Esophagus muscularis mucosa (tissue), 4 donors: Measurements from ENCODE around the gene MMP14. TPM values are rescaled to one million over a fixed set of nuclear protein-coding genes. Genes with fewer than 3 reads are reported as not detected.

Experiments used
- DNase-seq: peaks from one replicate; pipeline ENCODE4 v3.0.0-alpha.2; 2017; ENCODE audit errors: extremely low spot score
- H3K27ac ChIP-seq, 4 donors: fragments of 200-600 bp; sonication (generic); replicated peaks in 1 of 4; 1 replicate in 3 of 4; 2 replicates in 1 of 4; pipeline ENCODE4 v1.5.1; 2016 to 2019; ENCODE audit warnings: mild to moderate bottlenecking in 1 of 4
- H3K27me3 ChIP-seq, 4 donors: fragments of 200-600 bp; sonication (generic); one replicate each; pipeline versions ENCODE4 v1.5.1 to v1.6.0; 2016 to 2019
- H3K36me3 ChIP-seq, 4 donors: fragments of 200-600 bp; sonication (generic); one replicate each; pipeline ENCODE4 v1.5.1; 2016 to 2019
- H3K4me1 ChIP-seq, 4 donors: fragments of 200-600 bp; sonication (generic); one replicate each; pipeline ENCODE4 v1.5.1; 2016 to 2019
- H3K4me3 ChIP-seq, 4 donors: fragments of 200-600 bp; sonication (generic); 1 replicate in 2 of 4; 2 replicates in 2 of 4; pipeline ENCODE4 v1.5.1; 2016 to 2019; ENCODE audit warnings: mild to moderate bottlenecking in 4 of 4, moderate library complexity in 1 of 4
- H3K9me3 ChIP-seq, 4 donors: fragments of 200-600 bp; sonication (generic); 1 replicate in 3 of 4; 2 replicates in 1 of 4; pipeline ENCODE4 v1.5.1; 2016 to 2019
- CTCF ChIP-seq, 3 experiments: fragments of 200-600 bp in 2 of 3; fragments of 450-650 bp in 1 of 3; sonication (generic) in 2 of 3; IDR thresholded peaks; one replicate each; pipeline ENCODE4 v1.5.1; 2017 to 2019; ENCODE audit warnings: antibody characterized with exemption in 3 of 3, mild to moderate bottlenecking in 2 of 3, moderate library complexity in 1 of 3
- EP300 ChIP-seq: sonication (generic); formaldehyde crosslinking; IDR thresholded peaks from one replicate; pipeline ENCODE4 v1.6.1; 2017; ENCODE audit warnings: antibody characterized with exemption
- POLR2A ChIP-seq: fragments of 450-650 bp; IDR thresholded peaks from one replicate; pipeline ENCODE4 v1.6.1; 2017; ENCODE audit warnings: antibody characterized with exemption, moderate library complexity, mild to moderate bottlenecking, low read depth
- POLR2AphosphoS5 ChIP-seq, 2 donors: sonication (generic); formaldehyde crosslinking; IDR thresholded peaks; one replicate each; pipeline ENCODE4 v1.6.1; 2017; ENCODE audit warnings: antibody characterized with exemption in 2 of 2
- WGBS: methylation state at CpG from one replicate; pipeline ENCODE4 v1.1.5; 2018; 5-methylcytosine and 5-hydroxymethylcytosine counted together
- intact Hi-C: fragments of 100-400 bp; cut with DNase I; formaldehyde crosslinking; loops from one replicate; pipeline ENCODE4 v1.15.1; 2023
- total RNA-seq, 4 donors: library from RNA; depleted of rRNA; stranded (reverse); fragments of >200 nt; gene quantifications; one replicate each; pipeline versions ENCODE4 v1.1.0 to v1.2.1, GENCODE V29; 2016

Gene MMP14
- total RNA-seq, 4 donors from 2014 or later: 83.9 to 149 (median 123) TPM

- Histone ChIP-seq H3K36me3 (no peaks in the 10 kb centered on the region), H3K9me3 (no peaks in the 10 kb centered on the region), H3K27ac (no peak overlapping the region), H3K4me1 (peaks cover 0 to 5% (median 0%) of the 10 kb centered on the region in 4 donors), H3K27me3 (no peaks in the 10 kb centered on the region), H3K4me3 (no peak overlapping the region)
- no peak for DNase-seq
- TF ChIP-seq EP300 (no peak), POLR2A (no peak), CTCF (IDR thresholded peaks at IDR 0.05) (no peak), POLR2AphosphoS5 (IDR thresholded peaks at IDR 0.05) (no peak)
- intact Hi-C loops: loop anchor here (10.0 kb wide), 1 partner anchor 158 kb away; no protein-coding TSS in a partner anchor
- 71% methylated on average over 6 of the region's 9 CpGs for WGBS
Measured at GRCh38 chr14:22813145-22813544, 23.2 kb upstream of the MMP14 start.

DNA sequence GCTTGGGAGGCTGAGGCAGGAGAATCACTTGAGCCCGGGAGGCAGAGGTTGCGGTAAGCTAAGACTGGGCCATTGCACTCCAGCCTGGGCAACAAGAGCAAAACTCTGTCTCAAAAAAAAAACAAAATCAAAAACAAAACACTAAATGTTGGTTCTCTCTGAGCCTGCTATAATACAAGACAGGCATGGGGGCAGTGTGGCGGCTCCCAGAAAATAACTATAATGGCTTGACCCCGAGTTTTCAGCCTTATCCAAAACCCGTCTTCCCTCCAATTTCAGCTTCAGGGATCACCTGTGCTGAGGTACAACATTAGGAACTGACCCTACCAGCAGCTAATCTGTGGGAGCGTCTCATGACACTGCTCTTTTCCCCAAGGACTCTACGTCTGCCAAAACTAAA is 22.0 kb upstream of the MMP14 start:
- DNase-seq: no peak
- 81% methylated on average over 7 of the region's 7 CpGs for WGBS
- Histone ChIP-seq H3K36me3 (no peaks in the 10 kb centered on the region), H3K9me3 (no peaks in the 10 kb centered on the region), H3K27ac (no peak overlapping the region), H3K27me3 (no peaks in the 10 kb centered on the region), H3K4me3 (peak overlapping the region in 3 of 4 donors; percentile 12 to 33 (median 29)), H3K4me1 (peaks cover 3 to 14% (median 9%) of the 10 kb centered on the region in 4 donors)
- intact Hi-C loops: loop anchor here (10.0 kb wide), 1 partner anchor 160 kb away; no protein-coding TSS in a partner anchor
- no peak for TF ChIP-seq POLR2AphosphoS5 (IDR thresholded peaks at IDR 0.05)
- no peak for TF ChIP-seq EP300
- no peak for TF ChIP-seq POLR2A
- TF ChIP-seq CTCF (IDR thresholded peaks at IDR 0.05): no peak

DNA sequence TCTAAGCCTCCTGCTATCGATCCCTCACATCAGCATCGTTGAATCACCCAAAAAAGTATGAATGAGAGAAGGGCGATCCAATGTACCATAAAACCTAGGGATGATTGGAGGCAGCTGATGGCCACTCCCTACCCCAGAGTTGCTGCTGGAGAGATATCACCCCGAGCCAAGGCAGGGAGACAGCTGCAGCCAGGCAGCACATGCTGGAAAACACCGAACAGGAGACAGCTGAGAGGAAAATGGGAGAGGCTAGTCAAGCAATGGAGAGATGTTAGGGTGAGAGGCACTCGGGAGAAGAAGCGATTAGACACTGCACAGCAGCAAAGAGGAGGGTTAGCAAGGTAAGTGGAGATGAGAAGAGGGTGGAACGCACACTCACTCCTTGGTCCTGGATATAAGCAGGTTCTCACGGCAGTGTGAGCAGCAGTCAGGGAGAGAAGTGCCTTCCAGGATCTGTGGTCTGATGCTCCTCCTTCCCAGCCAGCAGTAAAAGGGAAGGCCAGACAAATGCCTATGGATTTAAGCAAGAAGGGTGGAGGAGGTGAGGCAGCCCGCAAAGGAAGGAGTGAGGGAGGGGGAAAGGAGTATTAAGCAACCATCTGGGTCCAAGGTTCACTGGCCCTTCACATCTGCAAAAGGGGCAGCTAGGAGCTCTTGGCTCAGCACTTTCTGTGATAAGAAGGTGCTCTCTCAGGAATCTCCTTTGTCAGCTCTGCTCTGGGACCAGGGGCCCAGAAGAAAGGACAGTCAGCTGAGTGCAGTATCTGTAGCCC is 21.3 kb upstream of the MMP14 start, which contains the start of gene SLC7A7:
Gene SLC7A7 (minus strand): TSS at position 495 of the 773 bp plus-strand sequence. CDS start 2,037 bp downstream, outside the sequence.
- intact Hi-C loops: loop anchor here (10.0 kb wide), 1 partner anchor 160 kb away; no protein-coding TSS in a partner anchor
- 58% methylated on average over 10 of the region's 10 CpGs for WGBS

More for the DNA sequence above, 21.3 kb upstream of the MMP14 start, which contains the start of gene SLC7A7:
- TF ChIP-seq POLR2AphosphoS5 (IDR thresholded peaks at IDR 0.05) (no peak), POLR2A (no peak), CTCF (IDR thresholded peaks at IDR 0.05) (no peak), EP300 (no peak)
- no peaks in the 10 kb centered on the region for H3K36me3 ChIP-seq
- peaks cover 9 to 21% (median 16%) of the 10 kb centered on the region in 4 donors for H3K4me1 ChIP-seq
- no peak for DNase-seq
- peak within 1 kb of the TSS in 2 of 4 donors; percentile 12 to 26 for H3K27ac ChIP-seq
- no peaks in the 10 kb centered on the region for H3K9me3 ChIP-seq
- H3K27me3 ChIP-seq: no peaks in the 10 kb centered on the region
- peak within 1 kb of the TSS in 3 of 4 donors; percentile 12 to 33 (median 29) for H3K4me3 ChIP-seq
